K562 (cell line): ENCODE measurements around the gene HOTAIR. TPM values are rescaled to one million over a fixed set of nuclear protein-coding genes. Genes with fewer than 3 reads are reported as not detected.

Experiments used
- CBX8 ChIP-seq: fragments of 200-600 bp; sonication (generic); IDR thresholded peaks from 2 replicates; pipeline ENCODE4 v1.6.1; 2012; ENCODE audit warnings: borderline replicate concordance, mixed run types, low read depth, mild to moderate bottlenecking, moderate library complexity, mixed read lengths, low read length, control low read depth, inconsistent platforms; ENCODE audit not compliant: poor library complexity, severe bottlenecking; ENCODE audit errors: extremely low read depth
- CTCF ChIP-seq, 3 experiments: IDR thresholded peaks in 2 of 3; conservative IDR thresholded peaks in 1 of 3; 2 replicates each; pipeline ENCODE4 v1.5.1; 2011 to 2012; ENCODE audit warnings: low read length in 3 of 3, mild to moderate bottlenecking in 3 of 3, control low read depth in 2 of 3, improper control_type of control experiment in 1 of 3, inconsistent platforms in 1 of 3, low read depth in 1 of 3, mixed read lengths in 1 of 3, moderate library complexity in 1 of 3; ENCODE audit not compliant: insufficient read depth in 2 of 3
- HINFP ChIP-seq: fragments of 450-650 bp; conservative IDR thresholded peaks from 2 replicates; pipeline ENCODE4 v1.6.1; 2016; ENCODE audit warnings: missing genetic modification characterization, low read depth, mild to moderate bottlenecking, control low read depth, missing compliant biosample characterization
- JUND ChIP-seq, 2 experiments: IDR thresholded peaks; 2 replicates in 1 of 2; 3 replicates in 1 of 2; pipeline ENCODE4 v1.6.1; 2011; ENCODE audit warnings: borderline replicate concordance in 2 of 2, low read depth in 2 of 2, low read length in 2 of 2, improper control_type of control experiment in 1 of 2, missing biosample characterization in 1 of 2, missing genetic modification characterization in 1 of 2, missing genetic modification reagents in 1 of 2
- NBN ChIP-seq: fragments of 450-650 bp; IDR thresholded peaks from 2 replicates; pipeline ENCODE4 v1.6.1; 2016; ENCODE audit warnings: low read depth, mild to moderate bottlenecking
- SMC3 ChIP-seq: conservative IDR thresholded peaks from 2 replicates; pipeline ENCODE4 v1.6.1; 2011; ENCODE audit warnings: low read depth, low read length, improper control_type of control experiment; ENCODE audit not compliant: insufficient read depth
- SRF ChIP-seq, 2 experiments: fragments of 250-450, 450-650 bp in 1 of 2; sonication (Bioruptor Pico) in 1 of 2; sonication (generic) in 1 of 2; formaldehyde crosslinking; IDR thresholded peaks; 2 replicates each; pipeline versions ENCODE4 v1.5.0 to v1.5.1; 2020 to 2022; ENCODE audit warnings: mild to moderate bottlenecking in 1 of 2, missing genetic modification reagents in 1 of 2
- TSHZ1 ChIP-seq: fragments of 250-450 bp; sonication (Bioruptor Pico); IDR thresholded peaks from 2 replicates; pipeline ENCODE4 v1.4.0; 2020; ENCODE audit warnings: mild to moderate bottlenecking, moderate library complexity
- polyA plus RNA-seq, 8 experiments: library from polyadenylated mRNA; depleted of rRNA in 4 of 8; stranded (reverse) in 5 of 8; unstranded in 3 of 8; fragments of >200 nt; fragmentation: Nextera tagmentation in 2 of 8; fragmentation: Illumina TruSeq in 1 of 8; extraction: Ambion mirVana in 2 of 8; extraction: Trizol in 1 of 8; gene quantifications; 2 replicates each; pipeline versions ENCODE4 v1.2.1 to v1.2.3, GENCODE V29; 2011 to 2014; ENCODE audit warnings: inconsistent platforms in 1 of 8, missing spikeins in 1 of 8
- total RNA-seq, 7 experiments: library from RNA; depleted of rRNA in 6 of 7; stranded (reverse); fragments of >200 nt in 6 of 7; fragmentation: Illumina TruSeq in 2 of 7; extraction: Trizol in 2 of 7; gene quantifications; 2 replicates each; pipeline versions ENCODE4 v1.2.1 to v1.2.3, GENCODE V29; 2011 to 2021; ENCODE audit warnings: low replicate concordance in 1 of 7

The HOTAIR gene
- total and polyA plus RNA-seq, 9 of the 15 experiments (the other 6 are each of a cell fraction or from before 2014, with no cell fraction given) = 0.04 TPM; not detected in 8

- 0 out of 4 replicates have a peak, but pooled peaks of 1 of the 2 experiments have one; percentile 11 for TF ChIP-seq SRF (CRISPR knock-in tag; IDR thresholded peaks at IDR 0.05)
- no peak for TF ChIP-seq HINFP (tag)
- TF ChIP-seq JUND (IDR thresholded peaks at IDR 0.05; ENCODE audit: borderline replicate concordance, low read depth, low read length) = peak; percentile 18; the same call in 1 of the 2 replicates
- no peak; the same call in 2 of the 3 replicates for TF ChIP-seq JUND (tag; IDR thresholded peaks at IDR 0.05; ENCODE audit: borderline replicate concordance, low read depth, low read length)
- TF ChIP-seq NBN = peak; percentile 6; the same call in 1 of the 2 replicates
- TF ChIP-seq TSHZ1 (CRISPR knock-in tag) = no peak
- no peak for TF ChIP-seq CBX8
- 0 out of 2 replicates have a peak, but pooled peaks have one; percentile 7 for TF ChIP-seq SMC3
- TF ChIP-seq CTCF (IDR thresholded peaks at IDR 0.05 in 2 of 3, conservative IDR thresholded peaks at IDR 0.05 in 1 of 3; ENCODE audit: insufficient read depth in 2 of 3, low read depth in 1 of 3, low read length in 3 of 3) = peak; percentile 53 to 77 (median 73)
Measured at GRCh38 chr12:53989227-53990113, 14.7 kb upstream of the HOTAIR start (continued).
